HG03354 (cell line): Measurements from ENCODE around the gene MSANTD2.
A peak's percentile ranks its signal among the peaks of the same experiment; 100 is the strongest.

Source experiments
- ATAC-seq: cut with Tn5 transposase; IDR thresholded peaks from one replicate; pipeline ENCODE4 v1.9.1; 2021; ENCODE audit warnings: mild to moderate bottlenecking; ENCODE audit not compliant: unreplicated experiment, poor library complexity, severe bottlenecking

Gene MSANTD2

GRCh38 chr11:124758355-124759265, 41.6 kb downstream of the MSANTD2 start:
- peak; percentile 59 for ATAC-seq

- ATAC-seq: no peak
Observed at GRCh38 chr11:124757320-124757719, 42.9 kb downstream of the MSANTD2 start.

- ATAC-seq: no peak
Observed at GRCh38 chr11:124756753-124757227, 43.4 kb downstream of the MSANTD2 start.

GRCh38 chr11:124756033-124756752, 44.0 kb downstream of the MSANTD2 start:
- ATAC-seq: no peak

- no peak for ATAC-seq
Observed at GRCh38 chr11:124754710-124755109, 45.5 kb downstream of the MSANTD2 start.

- no peak for ATAC-seq
Observed at GRCh38 chr11:124754309-124754708, 45.9 kb downstream of the MSANTD2 start.

- ATAC-seq: no peak
Observed at GRCh38 chr11:124753624-124754023, 46.6 kb downstream of the MSANTD2 start.

GRCh38 chr11:124753205-124753604, 47.0 kb downstream of the MSANTD2 start:
- no peak for ATAC-seq

- no peak for ATAC-seq
Observed at GRCh38 chr11:124752471-124753102, 47.6 kb downstream of the MSANTD2 start.

GRCh38 chr11:124751741-124752470, 48.3 kb downstream of the MSANTD2 start, which contains the start of gene VSIG2:
VSIG2 (minus strand) TSS chr11:124752255; CDS start chr11:124752137, 118 bp downstream.
- no peak for ATAC-seq

- ATAC-seq: no peak
Observed at GRCh38 chr11:124751391-124751740, 48.8 kb downstream of the MSANTD2 start.

- no peak for ATAC-seq
Observed at GRCh38 chr11:124749912-124750311, 50.3 kb downstream of the MSANTD2 start.

- ATAC-seq: no peak
Observed at GRCh38 chr11:124748481-124749343, 51.5 kb downstream of the MSANTD2 start.

GRCh38 chr11:124748100-124748418, 52.1 kb downstream of the MSANTD2 start:
- no peak for ATAC-seq

- no peak for ATAC-seq
Observed at GRCh38 chr11:124747406-124748099, 52.7 kb downstream of the MSANTD2 start.

- ATAC-seq: peak; percentile 93
Observed at GRCh38 chr11:124746621-124747243, 53.5 kb downstream of the MSANTD2 start.

GRCh38 chr11:124745835-124746620, 54.2 kb downstream of the MSANTD2 start:
- ATAC-seq: peak; percentile 25
